Urinary bladder (tissue), 2 donors: ENCODE measurements around the gene OR56B4. TPM values are rescaled to one million over a fixed set of nuclear protein-coding genes. Genes with fewer than 3 reads are reported as not detected.

Source experiments
- polyA plus RNA-seq: library from polyadenylated mRNA; stranded (reverse); fragments of 200-250 nt; gene quantifications from one replicate; pipeline ENCODE4 v1.2.3, GENCODE V29; 2013
- total RNA-seq: library from RNA; depleted of rRNA; stranded (reverse); fragments of >200 nt; gene quantifications from one replicate; pipeline ENCODE4 v1.2.3, GENCODE V29; 2014
- donor health status: healthy.

Gene OR56B4
- total and polyA plus RNA-seq, 2 donors, result not detected

Other genes with a start within 250 kb of the OR56B4 start
- not detected for gene OR52E8, start 250.0 kb upstream of the OR56B4 start, total RNA-seq
- gene OR52E8, start 250.0 kb upstream of the OR56B4 start, polyA plus RNA-seq, result not detected
- gene OR52E4, start 227.1 kb upstream of the OR56B4 start, total RNA-seq, result not detected
- not detected for gene OR52E4, start 227.1 kb upstream of the OR56B4 start, polyA plus RNA-seq
- gene OR52E5, start 214.5 kb upstream of the OR56B4 start, total RNA-seq, result not detected
- not detected for gene OR52E5, start 214.5 kb upstream of the OR56B4 start, polyA plus RNA-seq
- not detected for gene OR56A3, start 165.4 kb upstream of the OR56B4 start, total RNA-seq
- gene OR56A3, start 165.4 kb upstream of the OR56B4 start, polyA plus RNA-seq, result not detected
- gene OR56A5, start 139.2 kb upstream of the OR56B4 start, total RNA-seq, result not detected
- gene OR56A5, start 139.2 kb upstream of the OR56B4 start, polyA plus RNA-seq, result not detected
- gene OR52L1, start 120.7 kb upstream of the OR56B4 start, total RNA-seq, result not detected
- gene OR52L1, start 120.7 kb upstream of the OR56B4 start, polyA plus RNA-seq, result not detected
- not detected for gene OR56A4, start 100.7 kb upstream of the OR56B4 start, total RNA-seq
- gene OR56A4, start 100.7 kb upstream of the OR56B4 start, polyA plus RNA-seq, result not detected
- 0.05 TPM for gene OR56A1, start 76.9 kb upstream of the OR56B4 start, total RNA-seq
- not detected for gene OR56A1, start 76.9 kb upstream of the OR56B4 start, polyA plus RNA-seq
- not detected for gene OR52B2, start 62.6 kb downstream of the OR56B4 start, total RNA-seq
- not detected for gene OR52B2, start 62.6 kb downstream of the OR56B4 start, polyA plus RNA-seq
- not detected for gene OR52W1, start 91.5 kb downstream of the OR56B4 start, total RNA-seq
- not detected for gene OR52W1, start 91.5 kb downstream of the OR56B4 start, polyA plus RNA-seq
- gene C11orf42, start 97.9 kb downstream of the OR56B4 start, total RNA-seq, result not detected
- gene C11orf42, start 97.9 kb downstream of the OR56B4 start, polyA plus RNA-seq, result not detected
- 14.5 TPM for gene FHIP1B, start 127.0 kb downstream of the OR56B4 start, total RNA-seq
- gene FHIP1B, start 127.0 kb downstream of the OR56B4 start, polyA plus RNA-seq, result 35.4 TPM
- gene CNGA4, start 131.4 kb downstream of the OR56B4 start, total RNA-seq, result not detected
- gene CNGA4, start 131.4 kb downstream of the OR56B4 start, polyA plus RNA-seq, result 0.28 TPM
- not detected for gene CCKBR, start 152.2 kb downstream of the OR56B4 start, total RNA-seq
- gene CCKBR, start 152.2 kb downstream of the OR56B4 start, polyA plus RNA-seq, result 0.04 TPM
- gene CAVIN3, start 212.8 kb downstream of the OR56B4 start, total RNA-seq, result 36.7 TPM
- 254 TPM for gene CAVIN3, start 212.8 kb downstream of the OR56B4 start, polyA plus RNA-seq